HL-60 (cell line): ENCODE data around the gene SLC25A46.
"Not testable (repeated sequence)": the region's sequence is repeated elsewhere in the genome, so short reads cannot be mapped to it uniquely, and the experiment has no call there.

Experiments
- DNase-seq, 2 experiments: peaks; one replicate each; pipeline ENCODE4 v3.0.0-alpha.2; 2010 to 2020; ENCODE audit warnings: low read depth in 1 of 2, low spot score in 1 of 2
- H3K27ac ChIP-seq: fragments of 250-450 bp; sonication (Bioruptor Pico); replicated peaks from 2 replicates; pipeline ENCODE4 v1.5.1; 2020; ENCODE audit warnings: mild to moderate bottlenecking, moderate library complexity
- H3K27me3 ChIP-seq: fragments of 250-450 bp; sonication (Bioruptor Pico); 2 replicates; pipeline ENCODE4 v1.5.1; 2021; ENCODE audit warnings: mild to moderate bottlenecking, moderate library complexity; ENCODE audit not compliant: insufficient read depth, poor library complexity, severe bottlenecking
- H3K4me3 ChIP-seq: replicated peaks from 2 replicates; pipeline ENCODE4 v1.5.1; 2011; ENCODE audit warnings: mild to moderate bottlenecking, control low read depth, low read length; ENCODE audit not compliant: insufficient read depth
- CTCF ChIP-seq: IDR thresholded peaks from one replicate; pipeline ENCODE4 v1.5.1; 2011; ENCODE audit warnings: low read length, control low read depth, inconsistent platforms; ENCODE audit not compliant: insufficient read depth
- GABPA ChIP-seq: IDR thresholded peaks from 2 replicates; pipeline ENCODE4 v1.6.1; 2012; ENCODE audit warnings: low read depth
- POLR2AphosphoS5 ChIP-seq: IDR thresholded peaks from 2 replicates; pipeline ENCODE4 v1.6.1; 2012; ENCODE audit warnings: low read depth
- REST ChIP-seq: IDR thresholded peaks from 2 replicates; pipeline ENCODE4 v1.6.1; 2012; ENCODE audit warnings: low read depth; ENCODE audit not compliant: insufficient replicate concordance
- SPI1 ChIP-seq: IDR thresholded peaks from 2 replicates; pipeline ENCODE4 v1.6.1; 2012; ENCODE audit warnings: low read depth, mild to moderate bottlenecking, borderline replicate concordance

The SLC25A46 gene

GRCh38 chr5:110770286-110770685 lies 31.5 kb downstream of the SLC25A46 start:
- Histone ChIP-seq H3K4me3 (no peak overlapping the region), H3K27ac (no peak overlapping the region), H3K27me3 (no peaks in the 10 kb centered on the region)
- no peak for DNase-seq
- TF ChIP-seq SPI1: no peak
- no peak for TF ChIP-seq POLR2AphosphoS5
- TF ChIP-seq GABPA: no peak
- TF ChIP-seq CTCF: no peak

- Histone ChIP-seq H3K27ac (no peak overlapping the region), H3K27me3 (no peaks in the 10 kb centered on the region), H3K4me3 (no peak overlapping the region)
- DNase-seq: no peak
- TF ChIP-seq GABPA (no peak), CTCF (no peak), REST (no peak), SPI1 (no peak), POLR2AphosphoS5 (no peak)
Measured at GRCh38 chr5:110784901-110785300, 46.1 kb downstream of the SLC25A46 start.

GRCh38 chr5:110785356-110785755 lies 46.5 kb downstream of the SLC25A46 start:
- Histone ChIP-seq H3K4me3 (no peak overlapping the region), H3K27me3 (no peaks in the 10 kb centered on the region), H3K27ac (no peak overlapping the region)
- no peak for DNase-seq
- TF ChIP-seq GABPA: no peak
- no peak for TF ChIP-seq SPI1
- TF ChIP-seq POLR2AphosphoS5: no peak
- TF ChIP-seq CTCF: no peak
- TF ChIP-seq REST: no peak

- not testable (repeated sequence) for H3K4me3 ChIP-seq, H3K27me3 ChIP-seq, DNase-seq, H3K27ac ChIP-seq
Measured at GRCh38 chr5:110788006-110788405, 49.2 kb downstream of the SLC25A46 start.
